GM20000 (cell line): ENCODE data around the gene ZNHIT2.

Experiments used
- DNase-seq: peaks from one replicate; pipeline ENCODE4 v3.0.0; 2012; ENCODE audit warnings: low spot score
- CTCF ChIP-seq: IDR thresholded peaks from 2 replicates; pipeline ENCODE4 v1.5.1; 2012; ENCODE audit warnings: mild to moderate bottlenecking, control low read depth; ENCODE audit errors: extremely low read depth, missing control alignments

Gene ZNHIT2

DNA sequence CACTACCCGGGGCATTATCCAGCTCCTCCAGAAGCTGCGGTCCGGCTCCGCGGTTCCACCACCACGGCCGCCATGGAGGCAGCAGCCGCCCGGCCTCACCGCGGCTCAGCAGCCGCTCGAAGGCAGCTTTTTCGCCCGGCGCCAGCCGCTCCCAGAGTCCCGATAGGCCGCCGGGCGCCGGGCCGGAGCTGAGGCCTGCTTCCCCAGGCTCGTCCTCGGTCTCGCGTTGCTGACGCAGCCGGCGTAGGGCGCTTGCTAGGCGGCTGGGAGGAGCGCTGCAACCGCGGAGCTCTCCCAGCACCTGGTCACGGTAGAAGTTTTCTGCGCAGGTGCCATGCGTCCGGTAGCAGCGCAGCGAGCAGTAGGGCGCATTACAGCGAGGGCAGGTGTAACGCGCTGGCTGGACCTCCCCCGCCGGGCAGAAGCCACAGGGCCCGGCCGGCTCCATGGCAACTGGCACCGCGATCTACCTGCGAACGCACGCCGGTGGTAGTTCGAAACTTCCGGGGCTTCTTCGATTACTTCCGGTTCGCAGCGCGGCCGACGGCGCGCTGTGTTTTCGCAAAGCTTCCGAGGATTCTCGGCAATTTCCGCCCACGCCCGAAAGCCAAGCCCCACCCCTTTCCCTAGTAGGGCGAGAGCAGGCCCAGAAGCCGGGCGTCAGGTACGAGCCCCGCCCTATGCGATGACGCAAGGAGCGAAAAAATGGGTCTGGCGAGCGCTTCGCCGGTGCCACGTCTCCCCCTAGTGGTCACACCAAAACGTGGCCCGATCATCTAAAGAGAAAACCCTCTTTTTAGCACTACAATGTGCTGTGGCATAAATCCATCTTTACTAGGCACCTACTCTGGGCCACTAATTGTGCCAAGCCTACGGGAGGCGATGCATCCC lies at the start of gene ZNHIT2:
ZNHIT2 (minus strand) TSS at position 496 of the 891 bp plus-strand sequence; CDS start at position 448, 48 bp downstream.
- DNase-seq, result peak; percentile 95
- TF ChIP-seq CTCF, result peak; percentile 86

DNA sequence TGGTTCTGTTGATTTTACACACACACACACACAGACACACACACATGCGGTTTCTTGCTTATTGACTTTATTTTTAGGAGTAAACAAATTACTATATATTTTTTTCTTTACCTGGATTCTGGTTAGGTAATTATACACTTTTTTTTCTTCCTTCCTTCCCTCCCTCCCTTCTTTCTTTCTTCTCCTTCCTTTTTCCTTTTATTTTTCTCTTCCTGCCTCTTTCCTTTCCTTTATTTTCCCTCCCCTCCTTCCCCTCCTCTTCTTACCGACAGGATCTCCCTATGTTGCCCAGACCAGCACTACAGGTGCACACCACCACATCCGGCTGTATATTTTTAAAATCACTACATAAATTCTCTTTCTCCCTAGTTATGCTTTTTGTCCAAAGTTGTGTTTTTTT lies 49.4 kb upstream of the ZNHIT2 start:
- no peak for TF ChIP-seq CTCF
- no peak for DNase-seq

DNA sequence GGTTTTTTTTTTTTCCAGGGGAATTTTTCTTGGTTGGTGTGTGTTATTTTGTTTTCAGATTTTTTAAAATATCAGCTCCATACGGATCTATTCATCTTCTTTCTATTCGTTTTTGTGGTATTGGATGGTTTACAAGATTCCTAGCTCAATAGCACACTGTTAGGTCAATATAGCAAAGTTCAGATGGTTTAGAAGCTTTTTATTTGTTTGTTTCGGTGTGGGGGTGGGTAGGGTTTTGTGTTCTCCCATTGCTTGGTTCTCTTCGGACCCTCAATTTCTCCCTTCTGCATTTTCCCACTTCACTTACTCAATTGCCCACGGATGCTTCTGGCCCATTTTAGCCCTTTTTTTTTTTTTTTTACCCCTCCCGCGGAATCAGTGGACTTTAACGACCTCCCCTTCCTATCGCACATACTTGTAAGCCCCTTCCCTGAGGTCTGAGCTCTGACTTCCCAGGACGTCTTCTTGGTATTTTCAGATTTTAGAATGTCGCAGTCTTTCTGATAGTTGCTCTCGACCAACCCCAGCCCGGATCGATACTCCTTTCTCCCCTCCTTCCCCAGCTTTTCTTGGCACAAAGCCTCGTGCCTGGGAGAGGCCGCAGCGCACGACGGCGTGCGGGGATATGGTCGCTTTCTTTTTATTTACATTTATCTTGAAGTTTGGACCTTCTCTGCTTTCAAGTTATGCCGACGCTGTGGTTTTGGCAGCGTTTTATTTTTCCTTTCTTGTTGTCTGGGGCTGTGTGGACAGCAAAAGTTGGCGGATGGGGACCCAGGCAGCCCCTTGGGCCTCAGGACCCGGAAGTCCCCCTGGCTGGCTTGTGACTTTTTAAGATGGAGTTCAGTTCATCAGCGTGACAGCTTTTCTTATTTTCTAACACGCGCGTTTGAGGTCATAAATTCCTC lies 48.2 kb upstream of the ZNHIT2 start:
- no peak for TF ChIP-seq CTCF
- DNase-seq, result no peak

GRCh38 chr11:65163684-65164083 lies 46.2 kb upstream of the ZNHIT2 start:
- TF ChIP-seq CTCF, result no peak

GRCh38 chr11:65160643-65161042 lies 43.1 kb upstream of the ZNHIT2 start:
- no peak for DNase-seq
- no peak for TF ChIP-seq CTCF

More at GRCh38 chr11:65163684-65164083, 46.2 kb upstream of the ZNHIT2 start:
- no peak for DNase-seq

DNA sequence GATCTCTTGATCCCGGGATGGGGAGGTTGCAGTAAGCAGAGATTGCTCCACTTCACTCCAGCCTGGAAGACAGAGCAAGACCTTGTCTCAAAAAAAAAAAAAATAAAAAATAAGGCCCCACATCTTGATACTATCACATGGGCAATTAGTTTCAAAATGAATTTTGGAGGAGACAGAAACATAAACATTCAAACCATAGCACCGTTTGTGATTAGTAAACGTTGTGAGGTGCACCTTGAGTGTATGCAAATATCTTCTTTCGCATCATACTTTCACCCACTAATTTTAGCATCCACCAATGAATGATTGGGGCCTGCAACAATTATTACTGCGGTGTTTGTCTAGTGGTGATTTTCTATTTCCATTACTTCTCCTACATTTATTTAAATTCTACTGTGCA lies 41.5 kb upstream of the ZNHIT2 start:
- TF ChIP-seq CTCF, result no peak
- peak; percentile 56 for DNase-seq

DNA sequence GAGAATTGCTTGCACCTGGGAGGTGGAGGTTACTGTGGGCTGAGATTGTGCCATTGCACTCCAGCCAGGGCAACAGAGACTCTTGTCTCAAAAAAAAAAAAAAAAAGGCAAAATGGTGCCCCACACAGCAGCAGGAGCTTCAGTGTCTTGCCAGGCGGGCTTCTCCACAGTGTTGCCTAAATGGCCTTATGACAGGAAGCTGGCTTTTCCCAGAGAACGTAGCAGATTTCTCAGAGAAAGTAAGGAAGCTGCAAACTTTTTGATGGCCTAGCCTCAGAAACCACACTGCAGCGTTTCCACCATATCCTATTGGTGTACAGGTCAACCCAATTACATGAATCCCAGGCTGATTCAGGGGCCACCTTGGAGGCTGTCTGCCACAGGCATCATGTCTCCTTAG lies 39.8 kb upstream of the ZNHIT2 start:
- TF ChIP-seq CTCF, result no peak

More for the DNA sequence above, 39.8 kb upstream of the ZNHIT2 start:
- DNase-seq, result no peak
